Fibroblast of skin of right biceps (primary cell): ENCODE results near the gene RABGEF1.
"Not testable (repeated sequence)": the region's sequence is repeated elsewhere in the genome, so short reads cannot be mapped to it uniquely, and the experiment has no call there.

Experiments
- DNase-seq: peaks from one replicate; pipeline ENCODE4 v3.0.0-alpha.2; 2013

Gene RABGEF1

GRCh38 chr7:66736892-66737291 is 3.6 kb upstream of the RABGEF1 start:
- no peak for DNase-seq

GRCh38 chr7:66737667-66738066 is 2.9 kb upstream of the RABGEF1 start:
- DNase-seq = no peak

- no peak for DNase-seq
Observed at GRCh38 chr7:66739477-66739876, 1.1 kb upstream of the RABGEF1 start.

GRCh38 chr7:66739953-66740301 is 606 bp upstream of the RABGEF1 start:
- no peak for DNase-seq

- DNase-seq = peak; percentile 46
Observed at GRCh38 chr7:66740980-66741709, 612 bp downstream of the RABGEF1 start.

- peak; percentile 52 for DNase-seq
Observed at GRCh38 chr7:66741710-66742049, 1.1 kb downstream of the RABGEF1 start.

- peak; percentile 79 for DNase-seq
Observed at GRCh38 chr7:66742298-66742697, 1.8 kb downstream of the RABGEF1 start.

- DNase-seq = no peak
Observed at GRCh38 chr7:66743920-66744319, 3.4 kb downstream of the RABGEF1 start.

- no peak for DNase-seq
Observed at GRCh38 chr7:66747385-66747784, 6.9 kb downstream of the RABGEF1 start.

GRCh38 chr7:66747881-66748511 is 7.5 kb downstream of the RABGEF1 start:
- peak; percentile 63 for DNase-seq

GRCh38 chr7:66748791-66749190 is 8.3 kb downstream of the RABGEF1 start:
- DNase-seq = peak; percentile 3

- DNase-seq = no peak
Observed at GRCh38 chr7:66751945-66752344, 11.4 kb downstream of the RABGEF1 start.

- no peak for DNase-seq
Observed at GRCh38 chr7:66754541-66754940, 14.0 kb downstream of the RABGEF1 start.

- not testable (repeated sequence) for DNase-seq
Observed at GRCh38 chr7:66755059-66755458, 14.5 kb downstream of the RABGEF1 start.

- not testable (repeated sequence) for DNase-seq
Observed at GRCh38 chr7:66756227-66756626, 15.7 kb downstream of the RABGEF1 start.

- no peak for DNase-seq
Observed at GRCh38 chr7:66756889-66757288, 16.4 kb downstream of the RABGEF1 start.

- DNase-seq = no peak
Observed at GRCh38 chr7:66757939-66758338, 17.4 kb downstream of the RABGEF1 start.

GRCh38 chr7:66758950-66759628 is 18.6 kb downstream of the RABGEF1 start:
- peak; percentile 28 for DNase-seq

GRCh38 chr7:66763183-66763582 is 22.6 kb downstream of the RABGEF1 start:
- DNase-seq = not testable (repeated sequence)

- peak; percentile 79 for DNase-seq
Observed at GRCh38 chr7:66763633-66764355, 23.3 kb downstream of the RABGEF1 start.

GRCh38 chr7:66764905-66765304 is 24.4 kb downstream of the RABGEF1 start:
- DNase-seq = not testable (repeated sequence)

- DNase-seq = peak; percentile 6
Observed at GRCh38 chr7:66765322-66766025, 24.9 kb downstream of the RABGEF1 start.

GRCh38 chr7:66766041-66766440 is 25.5 kb downstream of the RABGEF1 start:
- DNase-seq = no peak
